ENCODE results near the gene SCLT1. TPM values are rescaled to one million over a fixed set of nuclear protein-coding genes. Genes with fewer than 3 reads are reported as not detected.

SCLT1 gene
- polyA plus RNA-seq, 1 of the 3 experiments (the other 2 are of a cell fraction), result 2.2 TPM

DNA sequence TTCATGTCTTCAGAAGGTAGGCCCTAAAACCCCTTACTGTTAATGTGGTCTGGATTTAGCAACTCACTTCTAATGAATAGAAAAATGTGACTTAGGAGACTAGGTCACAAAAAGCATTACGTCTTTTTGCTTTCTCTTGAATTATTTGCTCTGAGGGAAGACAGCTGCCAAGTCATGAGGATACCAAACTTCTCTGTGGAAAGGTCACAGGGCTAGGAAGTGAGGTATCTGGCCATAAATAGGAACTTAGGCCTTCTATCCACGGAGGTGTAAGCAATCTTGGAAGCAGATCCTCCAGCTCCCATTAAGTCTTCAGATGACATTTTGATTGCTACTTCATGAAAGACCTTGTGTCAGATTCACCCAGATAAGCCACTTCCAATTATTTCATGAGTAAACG, 163.3 kb downstream of the SCLT1 start:
- TF ChIP-seq NFIC (IDR thresholded peaks at IDR 0.05; ENCODE audit: borderline replicate concordance) (no peak), YY1 (IDR thresholded peaks at IDR 0.05; ENCODE audit: low read depth) (no peak), FOSL2 (IDR thresholded peaks at IDR 0.05; ENCODE audit: borderline replicate concordance, low read depth) (no peak), EP300 (IDR thresholded peaks at IDR 0.05; ENCODE audit: borderline replicate concordance in 1 of 2, low read depth in 1 of 2, low read length in 1 of 2) (no peak), TAF1 (IDR thresholded peaks at IDR 0.05; ENCODE audit: borderline replicate concordance, low read depth, low read length) (no peak), FOXJ3 (CRISPR knock-in tag; IDR thresholded peaks at IDR 0.05) (no peak), RXRA (IDR thresholded peaks at IDR 0.05; ENCODE audit: borderline replicate concordance, low read depth) (no peak), ELF1 (IDR thresholded peaks at IDR 0.05) (no peak), TCF12 (IDR thresholded peaks at IDR 0.05) (no peak), MEF2A (IDR thresholded peaks at IDR 0.05; ENCODE audit: borderline replicate concordance, low read depth) (no peak)
- TF ChIP-seq, protein P1, sequence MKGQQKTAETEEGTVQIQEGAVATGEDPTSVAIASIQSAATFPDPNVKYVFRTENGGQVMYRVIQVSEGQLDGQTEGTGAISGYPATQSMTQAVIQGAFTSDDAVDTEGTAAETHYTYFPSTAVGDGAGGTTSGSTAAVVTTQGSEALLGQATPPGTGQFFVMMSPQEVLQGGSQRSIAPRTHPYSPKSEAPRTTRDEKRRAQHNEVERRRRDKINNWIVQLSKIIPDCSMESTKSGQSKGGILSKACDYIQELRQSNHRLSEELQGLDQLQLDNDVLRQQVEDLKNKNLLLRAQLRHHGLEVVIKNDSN (IDR thresholded peaks at IDR 0.05; ENCODE audit: borderline replicate concordance, low read depth), result no peak
- TF ChIP-seq, protein P2, sequence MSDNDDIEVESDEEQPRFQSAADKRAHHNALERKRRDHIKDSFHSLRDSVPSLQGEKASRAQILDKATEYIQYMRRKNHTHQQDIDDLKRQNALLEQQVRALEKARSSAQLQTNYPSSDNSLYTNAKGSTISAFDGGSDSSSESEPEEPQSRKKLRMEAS (IDR thresholded peaks at IDR 0.05; ENCODE audit: low read depth), result no peak
- TF ChIP-seq, protein P3, sequence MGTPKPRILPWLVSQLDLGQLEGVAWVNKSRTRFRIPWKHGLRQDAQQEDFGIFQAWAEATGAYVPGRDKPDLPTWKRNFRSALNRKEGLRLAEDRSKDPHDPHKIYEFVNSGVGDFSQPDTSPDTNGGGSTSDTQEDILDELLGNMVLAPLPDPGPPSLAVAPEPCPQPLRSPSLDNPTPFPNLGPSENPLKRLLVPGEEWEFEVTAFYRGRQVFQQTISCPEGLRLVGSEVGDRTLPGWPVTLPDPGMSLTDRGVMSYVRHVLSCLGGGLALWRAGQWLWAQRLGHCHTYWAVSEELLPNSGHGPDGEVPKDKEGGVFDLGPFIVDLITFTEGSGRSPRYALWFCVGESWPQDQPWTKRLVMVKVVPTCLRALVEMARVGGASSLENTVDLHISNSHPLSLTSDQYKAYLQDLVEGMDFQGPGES (IDR thresholded peaks at IDR 0.05; ENCODE audit: low read depth, low read length), result no peak
- POLR2A ChIA-PET, result no interaction called here
- no peaks in the 10 kb centered on the region for H4K20me1 ChIP-seq (ENCODE audit: insufficient read depth)
- no peak overlapping the region for H3K4me2 ChIP-seq
- CTCF ChIA-PET, result no interaction called here
- no peak for DNase-seq
- H3K27ac ChIP-seq (ENCODE audit: low read depth in 2 of 2, low read length in 1 of 2), result no peak overlapping the region
- peaks cover 3% of the 10 kb centered on the region for H3F3A ChIP-seq (replicated peaks; ENCODE audit: insufficient read depth)
- H2AFZ ChIP-seq (ENCODE audit: low read depth), result no peak overlapping the region
- H3K27me3 ChIP-seq (ENCODE audit: insufficient read depth), result no peaks in the 10 kb centered on the region
- H3K79me2 ChIP-seq (ENCODE audit: insufficient read depth), result no peaks in the 10 kb centered on the region
- H3K4me3 ChIP-seq (ENCODE audit: low read depth in 2 of 2, low read length in 1 of 2), result no peak overlapping the region
- peaks cover 3% of the 10 kb centered on the region; the same call in 1 of the 2 replicates for H3K9me2 ChIP-seq
- WGBS (ENCODE audit: low lambda C conversion rate), result 71% methylated on average over 3 of the region's 3 CpGs
- peaks cover 7% of the 10 kb centered on the region; the same call in 1 of the 2 replicates for H3K9me3 ChIP-seq
- H3K4me1 ChIP-seq (ENCODE audit: control insufficient read depth in 1 of 2, insufficient read depth in 2 of 2, low read depth in 1 of 2, low read length in 1 of 2), result no peaks in the 10 kb centered on the region
- H3K9ac ChIP-seq, result no peak overlapping the region
- peaks cover 2 to 11% of the 10 kb centered on the region in 2 experiments for H3K36me3 ChIP-seq (replicated peaks in 1 of 2; ENCODE audit: control insufficient read depth in 1 of 2, insufficient read depth in 2 of 2, low read length in 1 of 2)

DNA sequence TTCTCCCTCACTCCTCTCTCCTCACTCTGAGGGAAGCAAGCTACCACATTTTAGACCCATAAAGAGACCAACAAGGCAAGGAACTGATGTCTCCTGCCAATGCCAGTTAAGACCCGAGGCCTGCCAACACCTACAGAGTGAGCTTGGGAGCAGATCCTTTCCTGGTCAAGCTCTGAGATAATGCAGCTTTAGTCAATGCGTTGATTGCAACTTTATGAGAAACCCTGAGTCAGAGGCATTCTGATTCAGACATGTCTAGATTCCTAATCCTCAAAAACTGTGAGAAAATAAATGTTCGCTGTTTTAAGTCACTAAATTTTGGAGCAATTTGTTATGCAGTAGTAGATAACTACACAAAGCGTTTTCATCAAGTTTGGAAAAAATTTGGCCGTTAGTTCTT, 168.4 kb downstream of the SCLT1 start:
- ChIA-PET POLR2A (no interaction called here), CTCF (interaction anchor here (0.5 to 1.1 kb wide), 2 partner anchors 471 to 733 kb away, joined by 3 to 4 read pairs; no protein-coding TSS in a partner anchor)
- Histone ChIP-seq H3K36me3 (replicated peaks in 1 of 2; ENCODE audit: control insufficient read depth in 1 of 2, insufficient read depth in 2 of 2, low read length in 1 of 2) (peaks cover 2 to 7% of the 10 kb centered on the region in 2 experiments), H3K9me2 (peaks cover 3% of the 10 kb centered on the region; the same call in 1 of the 2 replicates), H3K27ac (ENCODE audit: low read depth in 2 of 2, low read length in 1 of 2) (no peak overlapping the region), H3K4me2 (no peak overlapping the region), H3K9ac (no peak overlapping the region), H3F3A (replicated peaks; ENCODE audit: insufficient read depth) (peaks cover 4% of the 10 kb centered on the region), H3K9me3 (peaks cover 7% of the 10 kb centered on the region; the same call in 1 of the 2 replicates), H4K20me1 (ENCODE audit: insufficient read depth) (no peaks in the 10 kb centered on the region), H3K79me2 (ENCODE audit: insufficient read depth) (no peaks in the 10 kb centered on the region), H3K27me3 (ENCODE audit: insufficient read depth) (no peaks in the 10 kb centered on the region), H2AFZ (ENCODE audit: low read depth) (no peak overlapping the region), H3K4me3 (ENCODE audit: low read depth in 2 of 2, low read length in 1 of 2) (no peak overlapping the region), H3K4me1 (ENCODE audit: control insufficient read depth in 1 of 2, insufficient read depth in 2 of 2, low read depth in 1 of 2, low read length in 1 of 2) (no peaks in the 10 kb centered on the region)
- DNase-seq, result no peak
- TF ChIP-seq GABPA (IDR thresholded peaks at IDR 0.05; ENCODE audit: low read depth), result no peak
- TF ChIP-seq RXRA (IDR thresholded peaks at IDR 0.05; ENCODE audit: borderline replicate concordance, low read depth), result no peak
- TF ChIP-seq FOXJ3 (CRISPR knock-in tag; IDR thresholded peaks at IDR 0.05), result no peak
- TF ChIP-seq ELF1 (IDR thresholded peaks at IDR 0.05), result no peak
- TF ChIP-seq RAD21 (IDR thresholded peaks at IDR 0.05; ENCODE audit: low read length), result no peak
- no peak for TF ChIP-seq SMC3 (IDR thresholded peaks at IDR 0.05; ENCODE audit: low read depth, low read length)
- TF ChIP-seq, protein P4, sequence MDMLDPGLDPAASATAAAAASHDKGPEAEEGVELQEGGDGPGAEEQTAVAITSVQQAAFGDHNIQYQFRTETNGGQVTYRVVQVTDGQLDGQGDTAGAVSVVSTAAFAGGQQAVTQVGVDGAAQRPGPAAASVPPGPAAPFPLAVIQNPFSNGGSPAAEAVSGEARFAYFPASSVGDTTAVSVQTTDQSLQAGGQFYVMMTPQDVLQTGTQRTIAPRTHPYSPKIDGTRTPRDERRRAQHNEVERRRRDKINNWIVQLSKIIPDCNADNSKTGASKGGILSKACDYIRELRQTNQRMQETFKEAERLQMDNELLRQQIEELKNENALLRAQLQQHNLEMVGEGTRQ (IDR thresholded peaks at IDR 0.05; ENCODE audit: borderline replicate concordance, low read depth, low read length), result no peak
- TF ChIP-seq YY1 (IDR thresholded peaks at IDR 0.05; ENCODE audit: low read depth), result no peak
- TF ChIP-seq TEAD4 (IDR thresholded peaks at IDR 0.05; ENCODE audit: borderline replicate concordance, insufficient read depth), result no peak
- no peak for TF ChIP-seq RFX5 (IDR thresholded peaks at IDR 0.05; ENCODE audit: low read length)
- TF ChIP-seq NFIC (IDR thresholded peaks at IDR 0.05; ENCODE audit: borderline replicate concordance), result no peak
- 97% methylated on average over 5 of the region's 5 CpGs for WGBS (ENCODE audit: low lambda C conversion rate)
